ENCODE results near the gene MGLL.

The MGLL gene

GRCh38 chr3:127701280-127701911, 120.9 kb downstream of the MGLL start:
- no peak for DNase-seq

- no peak for DNase-seq
Observed at GRCh38 chr3:127700406-127700805, 121.9 kb downstream of the MGLL start.

- DNase-seq: no peak
Observed at GRCh38 chr3:127699416-127700300, 122.7 kb downstream of the MGLL start.

GRCh38 chr3:127698691-127699415, 123.5 kb downstream of the MGLL start:
- DNase-seq: no peak

- no peak for DNase-seq
Observed at GRCh38 chr3:127698286-127698685, 124.0 kb downstream of the MGLL start.

GRCh38 chr3:127697551-127698240, 124.6 kb downstream of the MGLL start:
- no peak for DNase-seq

- DNase-seq: no peak
Observed at GRCh38 chr3:127694467-127695215, 127.7 kb downstream of the MGLL start.

GRCh38 chr3:127693336-127693843, 128.9 kb downstream of the MGLL start:
- DNase-seq: no peak

GRCh38 chr3:127692501-127693335, 129.6 kb downstream of the MGLL start:
- DNase-seq: no peak

- no peak for DNase-seq
Observed at GRCh38 chr3:127691974-127692373, 130.3 kb downstream of the MGLL start.

- DNase-seq: no peak
Observed at GRCh38 chr3:127691489-127691888, 130.8 kb downstream of the MGLL start.

GRCh38 chr3:127690823-127691452, 131.4 kb downstream of the MGLL start:
- DNase-seq: no peak

GRCh38 chr3:127690106-127690505, 132.2 kb downstream of the MGLL start:
- DNase-seq: no peak

- DNase-seq: no peak
Observed at GRCh38 chr3:127689266-127689860, 133.0 kb downstream of the MGLL start.

- DNase-seq: no peak
Observed at GRCh38 chr3:127688416-127689265, 133.7 kb downstream of the MGLL start.

- no peak for DNase-seq
Observed at GRCh38 chr3:127688022-127688415, 134.3 kb downstream of the MGLL start.

- no peak for DNase-seq
Observed at GRCh38 chr3:127687228-127687737, 135.0 kb downstream of the MGLL start.

GRCh38 chr3:127686512-127686894, 135.8 kb downstream of the MGLL start:
- no peak for DNase-seq
